NT2/D1 (cell line): Measurements from ENCODE around the gene BOC.

Source experiments
- SUZ12 ChIP-seq: IDR thresholded peaks from 2 replicates; pipeline ENCODE4 v1.6.1; 2011; ENCODE audit not compliant: insufficient read length, insufficient read depth; ENCODE audit errors: extremely low read depth
- ZNF274 ChIP-seq: IDR thresholded peaks from 2 replicates; pipeline ENCODE4 v1.6.1; 2011; ENCODE audit warnings: mild to moderate bottlenecking, low read depth, low read length

DNA sequence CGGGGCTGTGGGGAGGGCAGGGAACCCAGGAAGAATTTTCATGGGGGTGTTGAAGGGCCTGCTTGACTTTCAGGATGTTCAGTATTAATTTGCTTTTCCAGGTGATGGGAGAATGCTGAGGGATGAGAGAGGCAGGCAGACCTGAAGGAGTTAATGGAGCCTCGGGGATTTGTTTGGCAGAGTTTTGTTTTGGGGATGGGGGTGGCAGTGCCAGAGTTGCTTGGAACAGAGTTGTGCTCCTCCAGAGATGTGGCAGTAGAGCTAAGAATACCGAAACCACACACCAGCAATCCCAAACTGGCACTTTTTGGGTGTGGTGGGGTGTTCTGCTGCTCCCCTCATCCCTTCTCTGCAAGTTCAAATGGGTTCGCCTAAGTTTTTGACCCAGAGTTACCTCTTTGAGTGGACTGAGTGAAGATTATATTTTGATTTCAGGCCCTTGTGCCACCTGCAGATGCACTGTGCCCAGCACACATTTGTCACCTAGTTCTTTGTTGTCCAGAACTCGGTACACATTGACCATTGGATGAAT lies 1.6 kb downstream of the BOC start:
- TF ChIP-seq SUZ12, result no peak
- TF ChIP-seq ZNF274, result no peak
